K562 (cell line): ENCODE data around the gene NME7. TPM values are rescaled to one million over a fixed set of nuclear protein-coding genes. Genes with fewer than 3 reads are reported as not detected.

Experiments used
- C11orf30 ChIP-seq: fragments of 450-650 bp; IDR thresholded peaks from 2 replicates; pipeline ENCODE4 v1.6.1; 2016; ENCODE audit warnings: low read depth, mild to moderate bottlenecking
- CBFA2T3 ChIP-seq: fragments of 450-650 bp; IDR thresholded peaks from 2 replicates; pipeline ENCODE4 v1.6.1; 2017
- GABPA ChIP-seq: fragments of 200-800 bp; sonication (Bioruptor generic); conservative IDR thresholded peaks from 2 replicates; pipeline ENCODE4 v1.6.1; 2016; ENCODE audit warnings: low read depth, missing genetic modification characterization, missing compliant biosample characterization
- HNRNPL ChIP-seq: fragments of 200-400 bp; formaldehyde crosslinking; IDR thresholded peaks from 2 replicates; pipeline ENCODE4 v1.6.1; 2017; ENCODE audit warnings: low read depth, mild to moderate bottlenecking, low read length
- KDM1A ChIP-seq, 2 experiments: fragments of 450-650 bp; IDR thresholded peaks; 2 replicates each; pipeline ENCODE4 v1.6.1; 2016; ENCODE audit warnings: mild to moderate bottlenecking in 2 of 2
- KDM5B ChIP-seq: fragments of 200-600 bp; sonication (generic); IDR thresholded peaks from 2 replicates; pipeline ENCODE4 v1.6.1; 2012; ENCODE audit warnings: low read depth, mild to moderate bottlenecking, moderate library complexity, low read length, control low read depth, inconsistent platforms; ENCODE audit not compliant: insufficient replicate concordance
- MTF1 ChIP-seq: fragments of 250-450 bp; sonication (Bioruptor Pico); IDR thresholded peaks from 2 replicates; pipeline ENCODE4 v1.9.0; 2021; ENCODE audit warnings: moderate library complexity, mild to moderate bottlenecking, inconsistent platforms, borderline replicate concordance
- RBM25 ChIP-seq: fragments of 200-400 bp; formaldehyde crosslinking; IDR thresholded peaks from 2 replicates; pipeline ENCODE4 v1.6.1; 2018; ENCODE audit warnings: low read length, low read depth, moderate library complexity; ENCODE audit not compliant: severe bottlenecking
- RHOXF2B ChIP-seq: fragments of 250-450 bp; sonication (Bioruptor Pico); conservative IDR thresholded peaks from 2 replicates; pipeline ENCODE4 v1.5.1; 2021
- SETDB1 ChIP-seq: IDR thresholded peaks from one replicate; pipeline ENCODE4 v1.6.1; 2012; ENCODE audit warnings: low read length, control low read depth, inconsistent platforms
- SMARCC2 ChIP-seq: fragments of 450-650 bp; IDR thresholded peaks from 2 replicates; pipeline ENCODE4 v1.6.1; 2017; ENCODE audit warnings: antibody characterized with exemption, moderate library complexity, mild to moderate bottlenecking, low read depth
- THRAP3 ChIP-seq: fragments of 450-650 bp; IDR thresholded peaks from 2 replicates; pipeline ENCODE4 v1.6.1; 2016; ENCODE audit warnings: mild to moderate bottlenecking, inconsistent platforms, borderline replicate concordance
- U2AF1 ChIP-seq: fragments of 200-400 bp; formaldehyde crosslinking; optimal IDR thresholded peaks from 2 replicates; pipeline ENCODE3; 2017; ENCODE audit warnings: mild to moderate bottlenecking, low read depth, low read length, moderate library complexity
- ZFP1 ChIP-seq: fragments of 450-650 bp; formaldehyde crosslinking; IDR thresholded peaks from 2 replicates; pipeline ENCODE4 v1.4.0; 2020; ENCODE audit warnings: mild to moderate bottlenecking, mixed read lengths
- ZNF140 ChIP-seq: fragments of 250-450 bp; sonication (Bioruptor Pico); IDR thresholded peaks from 2 replicates; pipeline ENCODE4 v1.8.0; 2021; ENCODE audit warnings: moderate library complexity, mild to moderate bottlenecking, inconsistent platforms
- ZNF3 ChIP-seq: fragments of 250-450 bp; sonication (Bioruptor Pico); IDR thresholded peaks from 2 replicates; pipeline ENCODE4 v1.5.0; 2021; ENCODE audit warnings: mild to moderate bottlenecking, moderate library complexity
- ZNF324 ChIP-seq: fragments of 250-450 bp; sonication (Bioruptor Pico); IDR thresholded peaks from 2 replicates; pipeline ENCODE4 v1.4.0; 2020; ENCODE audit warnings: mild to moderate bottlenecking
- ZNF408 ChIP-seq: fragments of 250-450 bp; sonication (Bioruptor Pico); IDR thresholded peaks from 2 replicates; pipeline ENCODE4 v1.4.0; 2020; ENCODE audit warnings: low read depth, mild to moderate bottlenecking, moderate library complexity
- polyA plus RNA-seq, 8 experiments: library from polyadenylated mRNA; depleted of rRNA in 4 of 8; stranded (reverse) in 5 of 8; unstranded in 3 of 8; fragments of >200 nt; fragmentation: Nextera tagmentation in 2 of 8; fragmentation: Illumina TruSeq in 1 of 8; extraction: Ambion mirVana in 2 of 8; extraction: Trizol in 1 of 8; gene quantifications; 2 replicates each; pipeline versions ENCODE4 v1.2.1 to v1.2.3, GENCODE V29; 2011 to 2014; ENCODE audit warnings: inconsistent platforms in 1 of 8, missing spikeins in 1 of 8
- total RNA-seq, 7 experiments: library from RNA; depleted of rRNA in 6 of 7; stranded (reverse); fragments of >200 nt in 6 of 7; fragmentation: Illumina TruSeq in 2 of 7; extraction: Trizol in 2 of 7; gene quantifications; 2 replicates each; pipeline versions ENCODE4 v1.2.1 to v1.2.3, GENCODE V29; 2011 to 2021; ENCODE audit warnings: low replicate concordance in 1 of 7
- TF ChIP-seq, protein P1 (sequence below): sonication (generic); formaldehyde crosslinking; IDR thresholded peaks from 2 replicates; pipeline ENCODE4 v1.8.0; 2022; ENCODE audit warnings: mild to moderate bottlenecking, missing genetic modification reagents
- TF ChIP-seq, protein P2 (sequence below), 2 experiments: IDR thresholded peaks; 2 replicates each; pipeline ENCODE4 v1.6.1; 2011; ENCODE audit warnings: borderline replicate concordance in 1 of 2, control low read depth in 1 of 2, low read depth in 1 of 2, low read length in 1 of 2, mild to moderate bottlenecking in 1 of 2, mixed read lengths in 1 of 2, moderate library complexity in 1 of 2; ENCODE audit not compliant: insufficient read depth in 1 of 2, insufficient read length in 1 of 2, poor library complexity in 1 of 2, severe bottlenecking in 1 of 2; ENCODE audit errors: extremely low read depth in 1 of 2
- TF ChIP-seq, protein P3 (sequence below): fragments of 250-450 bp; sonication (Bioruptor Pico); IDR thresholded peaks from 2 replicates; pipeline ENCODE4 v1.5.0; 2021
- TF ChIP-seq, protein P4 (sequence below): fragments of 450-650 bp; formaldehyde crosslinking; conservative IDR thresholded peaks from 2 replicates; pipeline ENCODE4 v1.4.0; 2022; ENCODE audit warnings: mild to moderate bottlenecking, missing genetic modification characterization

Gene NME7
- total and polyA plus RNA-seq, 9 of the 15 experiments (the other 6 are each of a cell fraction or from before 2014, with no cell fraction given), result 7.9 to 43.2 (median 23.9) TPM

DNA sequence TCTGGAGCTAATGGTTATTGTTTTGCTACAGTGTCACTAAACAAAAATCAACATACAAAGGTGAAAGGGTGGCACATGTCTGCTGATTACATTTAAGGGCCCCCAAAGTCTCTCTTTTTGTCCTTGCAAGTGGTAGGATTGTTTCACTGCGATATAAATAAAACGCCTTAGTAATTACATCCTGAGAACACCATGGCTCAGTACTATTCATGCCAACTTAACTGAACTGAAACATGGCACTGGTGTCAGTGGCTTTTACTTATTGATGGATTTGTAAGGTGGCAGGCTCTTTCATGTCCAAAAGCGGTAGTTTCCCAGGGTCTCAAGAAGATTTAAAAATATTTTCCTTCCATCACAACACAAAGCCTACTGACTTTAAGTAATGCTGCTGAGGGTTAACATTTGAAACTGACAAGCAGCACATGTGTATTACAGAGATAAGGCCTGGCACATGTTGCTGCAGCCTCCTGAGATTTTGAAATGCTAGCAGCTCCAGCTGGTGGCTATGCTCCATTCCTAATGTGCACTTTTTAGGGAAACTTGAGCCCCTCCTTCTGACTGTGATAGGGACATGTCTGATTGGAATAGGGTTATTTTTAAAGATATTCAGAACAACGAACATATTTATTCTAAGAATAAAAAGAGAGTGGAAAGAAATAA is 174.3 kb downstream of the NME7 start (continued):
- TF ChIP-seq KDM5B (no peak), CBFA2T3 (peak; percentile 91), SETDB1 (no peak), THRAP3 (no peak), ZNF3 (no peak), ZNF408 (CRISPR knock-in tag) (no peak), KDM1A (IDR thresholded peaks at IDR 0.05) (peak; percentile 89 to 92), GABPA (tag) (no peak), ZFP1 (CRISPR knock-in tag) (no peak), RBM25 (no peak), SMARCC2 (no peak), MTF1 (CRISPR knock-in tag) (no peak), RHOXF2B (CRISPR knock-in tag) (no peak), ZNF324 (CRISPR knock-in tag) (no peak), C11orf30 (no peak), U2AF1 (no peak), ZNF140 (CRISPR knock-in tag) (no peak), HNRNPL (no peak)
- TF ChIP-seq, protein P1, sequence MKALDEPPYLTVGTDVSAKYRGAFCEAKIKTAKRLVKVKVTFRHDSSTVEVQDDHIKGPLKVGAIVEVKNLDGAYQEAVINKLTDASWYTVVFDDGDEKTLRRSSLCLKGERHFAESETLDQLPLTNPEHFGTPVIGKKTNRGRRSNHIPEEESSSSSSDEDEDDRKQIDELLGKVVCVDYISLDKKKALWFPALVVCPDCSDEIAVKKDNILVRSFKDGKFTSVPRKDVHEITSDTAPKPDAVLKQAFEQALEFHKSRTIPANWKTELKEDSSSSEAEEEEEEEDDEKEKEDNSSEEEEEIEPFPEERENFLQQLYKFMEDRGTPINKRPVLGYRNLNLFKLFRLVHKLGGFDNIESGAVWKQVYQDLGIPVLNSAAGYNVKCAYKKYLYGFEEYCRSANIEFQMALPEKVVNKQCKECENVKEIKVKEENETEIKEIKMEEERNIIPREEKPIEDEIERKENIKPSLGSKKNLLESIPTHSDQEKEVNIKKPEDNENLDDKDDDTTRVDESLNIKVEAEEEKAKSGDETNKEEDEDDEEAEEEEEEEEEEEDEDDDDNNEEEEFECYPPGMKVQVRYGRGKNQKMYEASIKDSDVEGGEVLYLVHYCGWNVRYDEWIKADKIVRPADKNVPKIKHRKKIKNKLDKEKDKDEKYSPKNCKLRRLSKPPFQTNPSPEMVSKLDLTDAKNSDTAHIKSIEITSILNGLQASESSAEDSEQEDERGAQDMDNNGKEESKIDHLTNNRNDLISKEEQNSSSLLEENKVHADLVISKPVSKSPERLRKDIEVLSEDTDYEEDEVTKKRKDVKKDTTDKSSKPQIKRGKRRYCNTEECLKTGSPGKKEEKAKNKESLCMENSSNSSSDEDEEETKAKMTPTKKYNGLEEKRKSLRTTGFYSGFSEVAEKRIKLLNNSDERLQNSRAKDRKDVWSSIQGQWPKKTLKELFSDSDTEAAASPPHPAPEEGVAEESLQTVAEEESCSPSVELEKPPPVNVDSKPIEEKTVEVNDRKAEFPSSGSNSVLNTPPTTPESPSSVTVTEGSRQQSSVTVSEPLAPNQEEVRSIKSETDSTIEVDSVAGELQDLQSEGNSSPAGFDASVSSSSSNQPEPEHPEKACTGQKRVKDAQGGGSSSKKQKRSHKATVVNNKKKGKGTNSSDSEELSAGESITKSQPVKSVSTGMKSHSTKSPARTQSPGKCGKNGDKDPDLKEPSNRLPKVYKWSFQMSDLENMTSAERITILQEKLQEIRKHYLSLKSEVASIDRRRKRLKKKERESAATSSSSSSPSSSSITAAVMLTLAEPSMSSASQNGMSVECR, result no peak
- TF ChIP-seq, protein P2, sequence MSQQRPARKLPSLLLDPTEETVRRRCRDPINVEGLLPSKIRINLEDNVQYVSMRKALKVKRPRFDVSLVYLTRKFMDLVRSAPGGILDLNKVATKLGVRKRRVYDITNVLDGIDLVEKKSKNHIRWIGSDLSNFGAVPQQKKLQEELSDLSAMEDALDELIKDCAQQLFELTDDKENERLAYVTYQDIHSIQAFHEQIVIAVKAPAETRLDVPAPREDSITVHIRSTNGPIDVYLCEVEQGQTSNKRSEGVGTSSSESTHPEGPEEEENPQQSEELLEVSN (IDR thresholded peaks at IDR 0.05; ENCODE audit: borderline replicate concordance in 1 of 2, extremely low read depth in 1 of 2, insufficient read depth in 1 of 2, insufficient read length in 1 of 2, low read depth in 1 of 2, low read length in 1 of 2, poor library complexity in 1 of 2, severe bottlenecking in 1 of 2), result no peak
- TF ChIP-seq, protein P3, sequence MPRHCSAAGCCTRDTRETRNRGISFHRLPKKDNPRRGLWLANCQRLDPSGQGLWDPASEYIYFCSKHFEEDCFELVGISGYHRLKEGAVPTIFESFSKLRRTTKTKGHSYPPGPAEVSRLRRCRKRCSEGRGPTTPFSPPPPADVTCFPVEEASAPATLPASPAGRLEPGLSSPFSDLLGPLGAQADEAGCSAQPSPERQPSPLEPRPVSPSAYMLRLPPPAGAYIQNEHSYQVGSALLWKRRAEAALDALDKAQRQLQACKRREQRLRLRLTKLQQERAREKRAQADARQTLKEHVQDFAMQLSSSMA (CRISPR knock-in tag), result no peak
- TF ChIP-seq, protein P4, sequence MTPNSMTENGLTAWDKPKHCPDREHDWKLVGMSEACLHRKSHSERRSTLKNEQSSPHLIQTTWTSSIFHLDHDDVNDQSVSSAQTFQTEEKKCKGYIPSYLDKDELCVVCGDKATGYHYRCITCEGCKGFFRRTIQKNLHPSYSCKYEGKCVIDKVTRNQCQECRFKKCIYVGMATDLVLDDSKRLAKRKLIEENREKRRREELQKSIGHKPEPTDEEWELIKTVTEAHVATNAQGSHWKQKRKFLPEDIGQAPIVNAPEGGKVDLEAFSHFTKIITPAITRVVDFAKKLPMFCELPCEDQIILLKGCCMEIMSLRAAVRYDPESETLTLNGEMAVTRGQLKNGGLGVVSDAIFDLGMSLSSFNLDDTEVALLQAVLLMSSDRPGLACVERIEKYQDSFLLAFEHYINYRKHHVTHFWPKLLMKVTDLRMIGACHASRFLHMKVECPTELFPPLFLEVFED, result no peak
